Sigmoid colon (tissue), 4 donors: ENCODE data around the gene CLEC16A.

Source experiments
- POLR2A ChIP-seq, 2 donors: fragments of 450-650 bp; IDR thresholded peaks; one replicate each; pipeline ENCODE4 v1.6.1; 2016; ENCODE audit warnings: antibody characterized with exemption in 2 of 2, mild to moderate bottlenecking in 2 of 2, moderate library complexity in 2 of 2
- POLR2AphosphoS5 ChIP-seq, 4 donors: sonication (generic); formaldehyde crosslinking; IDR thresholded peaks; one replicate each; pipeline ENCODE4 v1.6.1; 2017; ENCODE audit warnings: antibody characterized with exemption in 4 of 4
- TF ChIP-seq, protein P1 (sequence below), 4 experiments: fragments of 450-650 bp in 3 of 4; fragments of 200-600 bp in 1 of 4; IDR thresholded peaks; one replicate each; pipeline ENCODE4 v1.5.1; 2016 to 2019; ENCODE audit warnings: antibody characterized with exemption in 4 of 4, mild to moderate bottlenecking in 3 of 4, moderate library complexity in 2 of 4

DNA sequence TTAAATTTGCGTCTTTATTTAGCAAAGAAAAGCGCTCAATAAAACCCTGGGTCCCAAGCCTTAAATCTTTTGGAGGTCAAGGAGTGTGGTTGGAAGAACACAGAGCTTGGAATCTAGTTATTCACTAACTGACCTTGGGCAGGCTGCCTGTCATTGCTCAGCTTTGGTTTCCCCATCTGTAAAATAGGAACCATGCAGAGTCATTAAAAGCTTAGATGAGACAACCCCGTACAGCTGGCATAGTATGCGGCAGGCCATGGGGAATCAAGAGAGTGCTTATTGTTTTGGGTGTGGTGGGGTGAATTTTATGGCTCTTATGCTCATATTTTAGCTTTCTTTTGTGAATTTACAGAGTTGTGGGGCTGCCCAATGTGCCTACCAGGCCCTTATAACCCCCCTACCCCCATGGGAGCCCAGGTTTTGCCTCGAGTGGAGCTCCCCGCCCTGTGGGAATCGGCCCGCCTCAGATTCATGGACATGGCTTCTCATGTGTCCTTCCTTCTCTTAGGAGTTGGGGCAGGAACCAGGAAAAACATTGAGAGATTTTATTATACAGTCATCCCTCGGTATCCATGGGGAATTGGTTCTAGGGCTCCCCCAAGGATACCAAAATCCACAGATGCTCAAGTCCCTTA lies 113.5 kb downstream of the CLEC16A start:
- TF ChIP-seq POLR2A (IDR thresholded peaks at IDR 0.05) (no peak), POLR2AphosphoS5 (IDR thresholded peaks at IDR 0.05) (no peak)
- TF ChIP-seq, protein P1, sequence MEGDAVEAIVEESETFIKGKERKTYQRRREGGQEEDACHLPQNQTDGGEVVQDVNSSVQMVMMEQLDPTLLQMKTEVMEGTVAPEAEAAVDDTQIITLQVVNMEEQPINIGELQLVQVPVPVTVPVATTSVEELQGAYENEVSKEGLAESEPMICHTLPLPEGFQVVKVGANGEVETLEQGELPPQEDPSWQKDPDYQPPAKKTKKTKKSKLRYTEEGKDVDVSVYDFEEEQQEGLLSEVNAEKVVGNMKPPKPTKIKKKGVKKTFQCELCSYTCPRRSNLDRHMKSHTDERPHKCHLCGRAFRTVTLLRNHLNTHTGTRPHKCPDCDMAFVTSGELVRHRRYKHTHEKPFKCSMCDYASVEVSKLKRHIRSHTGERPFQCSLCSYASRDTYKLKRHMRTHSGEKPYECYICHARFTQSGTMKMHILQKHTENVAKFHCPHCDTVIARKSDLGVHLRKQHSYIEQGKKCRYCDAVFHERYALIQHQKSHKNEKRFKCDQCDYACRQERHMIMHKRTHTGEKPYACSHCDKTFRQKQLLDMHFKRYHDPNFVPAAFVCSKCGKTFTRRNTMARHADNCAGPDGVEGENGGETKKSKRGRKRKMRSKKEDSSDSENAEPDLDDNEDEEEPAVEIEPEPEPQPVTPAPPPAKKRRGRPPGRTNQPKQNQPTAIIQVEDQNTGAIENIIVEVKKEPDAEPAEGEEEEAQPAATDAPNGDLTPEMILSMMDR (IDR thresholded peaks at IDR 0.05), result no peak
